Posterior cingulate gyrus (tissue), 11 donors: Measurements from ENCODE around the gene EDEM1.
"Not testable (repeated sequence)": the region's sequence is repeated elsewhere in the genome, so short reads cannot be mapped to it uniquely, and the experiment has no call there.

ENCODE experiments used
- DNase-seq, 10 donors: peaks; one replicate each; pipeline versions ENCODE4 v3.0.0 to v3.0.0-alpha.2; 2020 to 2021; ENCODE audit warnings: mixed read lengths in 3 of 10
- intact Hi-C: fragments of 100-400 bp; cut with DNase I; formaldehyde crosslinking; loops from one replicate; pipeline ENCODE4 v1.15.1; 2023

Gene EDEM1

DNA sequence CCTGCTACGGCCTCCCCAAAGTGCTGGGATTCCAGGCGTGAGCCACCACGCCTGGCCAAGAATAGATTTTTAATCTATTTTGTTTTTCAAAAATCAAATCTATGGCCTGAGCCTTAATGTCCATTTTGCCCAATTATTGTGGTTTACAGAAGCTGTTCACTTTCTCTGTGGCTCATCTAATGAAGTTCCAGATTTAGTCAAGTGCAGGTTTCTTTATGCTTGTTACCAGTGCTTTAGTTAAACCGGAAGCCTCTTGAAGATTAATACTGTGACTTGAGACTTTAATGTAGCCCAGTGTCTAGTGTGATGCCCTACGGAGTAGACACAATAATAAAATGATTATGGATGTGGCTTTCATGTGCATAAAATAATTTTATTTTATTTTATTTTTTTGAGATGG, 16.5 kb upstream of the EDEM1 start:
- intact Hi-C loops: no loop called here

DNA sequence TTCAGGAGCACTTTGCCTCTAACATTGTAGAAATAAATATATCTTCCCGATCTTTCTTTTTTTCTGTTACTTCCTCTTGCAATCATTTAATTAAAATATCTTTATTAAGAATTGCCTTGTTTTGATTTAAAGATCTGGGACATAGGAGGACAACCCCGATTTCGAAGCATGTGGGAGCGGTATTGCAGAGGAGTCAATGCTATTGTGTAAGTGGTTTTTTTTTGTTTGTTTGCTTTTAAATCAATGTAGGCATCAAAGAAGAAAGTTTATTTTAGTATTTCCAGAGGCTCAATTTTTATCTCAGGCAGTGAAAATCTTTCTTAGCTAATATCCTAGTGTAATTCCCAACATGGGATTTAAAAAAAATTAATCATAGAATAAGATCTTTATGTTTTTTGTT, 15.5 kb upstream of the EDEM1 start:
- intact Hi-C loops: no loop called here

More for the DNA sequence above, 16.5 kb upstream of the EDEM1 start:
- DNase-seq: no peak

GRCh38 chr3:5179036-5179435, 8.5 kb upstream of the EDEM1 start:
- intact Hi-C loops, DNase-seq: not testable (repeated sequence)

More for the DNA sequence above, 15.5 kb upstream of the EDEM1 start:
- DNase-seq: no peak

- intact Hi-C loops: no loop called here
- no peak for DNase-seq
These were observed 5.9 kb upstream of the EDEM1 start for GRCh38 chr3:5181469-5182141.

DNA sequence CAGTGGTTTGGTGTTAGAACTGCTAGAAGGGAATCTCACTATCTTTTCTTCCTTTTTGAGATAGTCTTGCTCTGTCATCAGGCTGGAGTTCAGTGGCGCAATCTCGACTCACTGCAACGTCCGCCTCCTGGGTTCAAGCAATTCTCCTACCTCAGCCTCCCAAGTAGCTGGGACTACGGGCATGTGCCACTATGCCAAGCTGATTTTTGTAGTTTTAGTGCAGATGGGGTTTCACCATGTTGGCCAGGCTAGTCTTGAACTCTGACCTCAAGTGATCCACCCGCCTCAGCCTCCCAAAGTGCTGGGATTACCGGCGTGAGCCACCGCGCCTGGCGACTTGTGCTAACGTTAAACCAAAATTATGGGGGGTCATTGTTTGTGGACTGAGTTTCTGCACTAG, 3.8 kb upstream of the EDEM1 start:
- intact Hi-C loops, DNase-seq: not testable (repeated sequence)

DNA sequence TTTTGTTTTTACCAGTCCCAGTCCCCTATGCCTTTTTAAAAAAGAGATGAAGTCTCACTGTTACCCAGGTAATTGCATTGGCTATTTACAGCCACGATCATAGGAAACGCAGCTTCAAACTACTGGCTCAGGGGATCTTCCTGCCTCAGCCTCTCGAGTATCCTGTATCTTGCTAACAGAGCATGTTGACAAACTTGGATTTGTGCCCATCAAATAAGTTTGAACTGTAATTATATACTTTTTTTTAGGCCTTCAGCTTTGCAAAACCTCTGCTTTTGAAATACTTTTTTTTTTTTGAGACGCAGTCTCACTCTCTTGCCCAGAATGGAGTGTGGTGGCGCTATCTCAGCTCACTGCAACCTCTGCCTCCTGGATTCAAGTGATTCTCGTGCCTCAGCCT, 3.0 kb upstream of the EDEM1 start:
- no peak for DNase-seq
- intact Hi-C loops: no loop called here

DNA sequence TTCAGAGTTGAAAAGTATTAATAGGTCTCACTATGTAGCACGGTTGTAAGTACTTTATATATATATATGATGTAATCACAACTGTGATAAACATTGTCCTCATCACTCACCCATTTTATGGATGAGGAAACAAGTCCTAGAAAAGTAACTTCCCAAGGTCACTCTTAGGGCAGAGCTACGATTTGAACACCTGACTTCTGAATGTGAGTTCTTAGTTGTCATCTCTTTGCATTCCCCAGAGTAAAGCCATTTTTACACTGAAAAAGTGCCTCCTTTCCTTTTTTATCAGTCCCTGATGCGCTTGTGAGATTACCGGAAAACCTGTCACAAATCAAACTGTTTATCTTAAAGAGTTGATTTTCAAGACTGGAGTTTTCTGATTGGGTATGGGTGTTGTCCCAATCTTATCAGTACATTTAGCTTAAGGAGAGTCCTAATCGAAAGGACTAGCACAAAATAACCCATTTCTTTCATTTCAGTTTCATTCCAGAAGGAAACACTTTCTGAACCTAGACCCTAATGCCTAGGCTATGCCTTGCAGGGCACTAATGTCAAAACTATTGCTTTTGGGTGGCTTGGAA, 2.3 kb upstream of the EDEM1 start:
- intact Hi-C loops: no loop called here
- no peak for DNase-seq

GRCh38 chr3:5186089-5186857, 1.2 kb upstream of the EDEM1 start:
- intact Hi-C loops: no loop called here
- DNase-seq: no peak

DNA sequence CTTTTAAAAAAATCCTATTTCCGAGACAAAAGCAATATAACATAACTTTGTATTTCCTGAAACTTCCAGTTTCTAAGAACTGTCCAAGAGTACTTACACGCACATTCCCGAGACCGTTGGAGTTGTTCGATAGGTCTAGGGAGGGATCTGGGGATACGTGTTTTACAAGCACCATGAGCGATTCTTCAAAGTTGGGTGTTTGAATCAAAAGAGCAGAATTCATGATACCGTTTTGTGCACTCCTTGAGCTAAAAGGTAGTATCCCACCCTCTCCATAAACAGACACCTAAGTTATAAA, 700 bp upstream of the EDEM1 start:
- intact Hi-C loops: loop anchor here (1.0 kb wide), 1 partner anchor 65 kb away; the partner anchor contains the start of gene ARL8B
- DNase-seq: no peak

DNA sequence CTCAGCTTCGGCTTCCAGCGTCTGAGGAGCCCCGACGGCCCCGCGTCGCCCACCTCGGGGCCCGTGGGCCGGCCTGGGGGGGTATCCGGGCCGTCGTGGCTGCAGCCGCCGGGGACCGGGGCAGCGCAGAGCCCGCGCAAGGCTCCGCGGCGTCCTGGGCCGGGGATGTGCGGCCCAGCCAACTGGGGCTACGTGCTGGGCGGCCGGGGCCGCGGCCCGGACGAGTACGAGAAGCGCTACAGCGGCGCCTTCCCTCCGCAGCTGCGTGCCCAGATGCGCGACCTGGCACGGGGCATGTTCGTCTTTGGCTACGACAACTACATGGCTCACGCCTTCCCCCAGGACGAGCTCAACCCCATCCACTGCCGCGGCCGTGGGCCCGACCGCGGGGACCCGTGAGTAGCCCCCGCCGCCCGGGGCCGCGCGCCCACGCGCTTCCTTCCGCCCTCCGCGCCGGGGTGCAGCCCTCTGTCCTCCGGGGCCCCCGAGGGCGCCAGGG, 462 bp downstream of the EDEM1 start:
- DNase-seq: peak in 5 of 10 donors; percentile 18 to 84 (median 28)
- intact Hi-C loops: loop anchor here (1.0 kb wide), 1 partner anchor 66 kb away; the partner anchor contains the start of gene ARL8B

DNA sequence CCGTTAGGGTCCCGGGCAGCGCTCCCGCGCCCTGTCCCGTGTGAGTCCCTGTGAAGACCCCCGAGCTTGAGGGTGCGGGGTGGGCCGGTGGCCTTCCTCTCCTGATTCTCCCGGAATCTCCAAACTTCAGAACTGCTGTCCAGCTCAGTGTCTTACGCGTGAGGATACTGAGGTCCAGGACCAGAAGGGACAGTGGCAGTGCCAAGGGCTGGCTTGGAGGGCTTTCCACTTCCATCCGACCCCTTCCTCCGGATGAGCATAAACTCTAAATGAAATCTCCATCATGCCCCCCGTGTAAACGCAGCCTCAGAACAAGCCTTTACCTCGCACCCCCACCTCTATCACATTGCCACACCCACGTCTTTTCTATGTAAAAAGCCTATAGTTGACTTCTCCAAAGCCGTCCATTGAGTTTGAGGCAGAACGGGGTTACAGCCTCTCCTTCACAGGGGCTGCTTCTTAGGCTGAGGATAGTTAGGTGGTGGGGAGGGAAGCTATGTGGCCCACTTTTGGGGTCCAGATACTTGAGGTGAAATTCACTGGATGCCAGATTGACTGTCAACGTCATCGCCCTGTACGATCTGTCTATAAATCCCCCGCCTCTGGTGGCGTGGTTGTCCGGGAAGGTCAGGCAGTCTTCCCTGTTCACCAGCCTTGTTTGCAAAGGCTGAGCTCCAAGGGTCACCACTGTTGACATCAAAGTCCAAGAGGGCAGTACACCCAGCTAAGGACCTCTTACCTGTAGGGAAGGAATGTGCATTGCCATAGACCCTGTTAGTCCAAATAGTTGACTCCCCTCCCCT, 1.1 kb downstream of the EDEM1 start:
- intact Hi-C loops: no loop called here
- peak in 1 of 10 donors; percentile 59 for DNase-seq

GRCh38 chr3:5190147-5190791, 2.8 kb downstream of the EDEM1 start:
- intact Hi-C loops: no loop called here

DNA sequence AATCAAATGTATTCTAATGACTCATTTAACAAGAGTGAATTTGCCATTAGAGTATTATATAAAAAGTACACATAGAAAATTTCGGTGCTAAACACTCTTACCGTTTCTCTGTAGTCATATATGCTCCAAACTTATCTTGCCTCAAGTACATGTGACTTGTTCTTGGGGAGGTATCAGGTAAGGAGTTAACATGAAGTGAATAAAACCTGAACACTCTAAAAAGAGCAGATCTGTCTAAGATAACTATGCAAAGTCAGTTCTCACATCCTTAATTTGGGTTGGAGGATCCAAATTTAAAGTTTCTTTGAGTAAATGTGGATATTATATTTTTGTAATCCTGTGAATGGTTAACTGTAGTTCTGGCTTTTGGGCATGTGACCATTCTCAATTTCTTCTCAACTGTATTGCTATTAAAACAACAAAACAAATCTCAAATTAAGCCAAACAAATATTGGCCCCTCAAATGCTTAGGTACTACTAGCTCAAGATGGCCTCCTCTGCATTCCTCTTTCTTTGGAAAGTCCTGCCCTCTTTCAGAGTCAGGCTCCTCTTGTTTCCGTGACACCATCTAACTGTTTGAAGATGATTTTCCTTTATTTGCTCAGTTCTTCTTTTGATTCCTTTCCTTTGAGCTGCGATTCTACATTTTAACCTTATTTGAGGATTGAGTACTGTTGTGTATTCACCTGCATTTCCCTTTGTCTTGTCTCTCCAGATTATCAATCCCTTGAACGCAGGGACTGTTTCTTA, 4.2 kb downstream of the EDEM1 start:
- no peak for DNase-seq
- intact Hi-C loops: no loop called here

More at GRCh38 chr3:5190147-5190791, 2.8 kb downstream of the EDEM1 start:
- no peak for DNase-seq

DNA sequence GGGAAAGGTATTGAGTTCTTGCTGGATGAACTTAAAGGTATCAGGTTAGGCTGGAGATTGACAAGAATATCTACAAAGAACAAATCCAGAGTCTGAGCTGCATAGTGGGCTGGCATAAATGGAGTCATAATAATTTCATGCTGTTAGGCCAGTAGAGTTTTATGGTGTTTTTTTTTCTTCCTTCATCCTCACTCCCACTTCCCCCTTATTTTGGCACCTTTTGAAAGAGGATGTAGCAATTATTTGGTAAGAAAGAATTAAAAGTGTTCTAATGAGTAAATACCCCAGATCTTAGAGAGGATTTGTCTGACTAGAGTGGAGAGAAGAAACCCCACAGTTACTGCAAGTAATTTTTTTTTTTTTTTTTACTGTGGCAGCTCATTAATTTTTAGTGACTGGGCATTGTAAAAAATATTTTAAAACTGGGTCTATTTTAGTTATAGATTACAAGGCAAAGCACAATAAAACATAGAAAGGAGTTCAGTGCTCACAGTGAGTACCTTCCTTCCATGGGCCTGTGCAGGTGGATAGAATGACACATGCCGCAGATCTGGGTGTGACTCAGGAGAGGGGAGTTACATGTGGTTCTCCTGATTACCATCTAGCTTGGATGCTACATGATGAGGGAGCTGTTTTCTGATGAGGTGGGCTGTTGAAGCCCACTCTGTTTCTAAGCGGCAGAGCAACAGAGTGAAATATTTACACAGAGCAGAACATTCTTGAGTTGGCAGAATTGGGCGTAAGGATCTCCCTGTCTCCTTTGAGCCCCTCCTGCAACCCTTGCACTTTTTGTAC, 5.3 kb downstream of the EDEM1 start:
- DNase-seq: no peak
- intact Hi-C loops: no loop called here

- intact Hi-C loops: no loop called here
These were observed 6.8 kb downstream of the EDEM1 start for GRCh38 chr3:5194341-5194740.

DNA sequence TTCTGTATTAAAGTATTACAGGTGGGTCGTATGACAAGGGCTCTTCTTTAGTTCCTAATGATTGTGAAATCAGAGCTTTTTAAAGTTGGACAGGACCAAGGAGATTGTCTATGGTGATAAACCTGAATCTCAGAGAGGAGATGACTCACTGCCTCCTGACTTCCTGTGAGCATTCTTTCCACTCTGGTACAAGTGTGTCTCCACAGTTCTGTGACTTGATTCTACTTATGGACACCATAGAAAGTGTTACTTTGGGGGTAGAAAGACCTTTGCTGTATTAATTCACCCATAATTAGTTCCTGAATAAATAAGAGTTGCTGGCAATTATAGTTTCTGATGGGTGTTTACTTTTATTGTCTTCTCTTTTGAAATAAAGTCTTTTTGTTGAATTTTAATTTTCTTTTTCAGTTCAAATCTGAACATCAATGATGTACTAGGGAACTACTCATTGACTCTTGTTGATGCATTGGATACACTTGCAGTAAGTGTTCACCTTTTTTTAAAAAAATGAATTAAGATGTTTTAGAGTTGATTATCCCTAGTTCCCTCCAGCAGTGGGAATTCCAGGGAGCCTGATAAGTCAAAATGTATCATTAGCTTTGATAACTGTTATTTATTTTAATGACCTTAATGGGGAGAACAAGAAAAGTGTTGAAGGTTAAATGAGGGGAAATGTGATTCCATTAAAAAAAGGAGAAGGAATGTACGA, 7.4 kb downstream of the EDEM1 start:
- DNase-seq: no peak
- intact Hi-C loops: no loop called here

More at GRCh38 chr3:5194341-5194740, 6.8 kb downstream of the EDEM1 start:
- no peak for DNase-seq

- intact Hi-C loops: no loop called here
These were observed 8.1 kb downstream of the EDEM1 start for GRCh38 chr3:5195605-5196004.

GRCh38 chr3:5197022-5197421, 9.5 kb downstream of the EDEM1 start:
- intact Hi-C loops: no loop called here

More at GRCh38 chr3:5195605-5196004, 8.1 kb downstream of the EDEM1 start:
- no peak for DNase-seq

More at GRCh38 chr3:5197022-5197421, 9.5 kb downstream of the EDEM1 start:
- DNase-seq: no peak
